PFSK-1 (cell line): ENCODE results near the gene BRIP1.

Experiments
- POLR2AphosphoS5 ChIP-seq: IDR thresholded peaks from 2 replicates; pipeline ENCODE4 v1.6.1; 2012; ENCODE audit warnings: low read depth, mild to moderate bottlenecking, control low read depth, low read length, moderate library complexity
- REST ChIP-seq, 2 experiments: IDR thresholded peaks; 2 replicates each; pipeline versions ENCODE4 v1.6.1 to v1.8.0; 2011 to 2012; ENCODE audit warnings: low read depth in 2 of 2, low read length in 2 of 2, control low read depth in 1 of 2, inconsistent platforms in 1 of 2, mild to moderate bottlenecking in 1 of 2, moderate library complexity in 1 of 2; ENCODE audit not compliant: insufficient read depth in 1 of 2

GRCh38 chr17:61837175-61838051, 25.9 kb downstream of the BRIP1 start:
- no peak for TF ChIP-seq REST (IDR thresholded peaks at IDR 0.05; ENCODE audit: insufficient read depth in 1 of 2, low read depth in 2 of 2, low read length in 2 of 2)
- TF ChIP-seq POLR2AphosphoS5 = no peak
